ENCODE data around the gene NSUN6.
A peak's percentile ranks its signal among the peaks of the same experiment; 100 is the strongest.

The NSUN6 gene, protein sequence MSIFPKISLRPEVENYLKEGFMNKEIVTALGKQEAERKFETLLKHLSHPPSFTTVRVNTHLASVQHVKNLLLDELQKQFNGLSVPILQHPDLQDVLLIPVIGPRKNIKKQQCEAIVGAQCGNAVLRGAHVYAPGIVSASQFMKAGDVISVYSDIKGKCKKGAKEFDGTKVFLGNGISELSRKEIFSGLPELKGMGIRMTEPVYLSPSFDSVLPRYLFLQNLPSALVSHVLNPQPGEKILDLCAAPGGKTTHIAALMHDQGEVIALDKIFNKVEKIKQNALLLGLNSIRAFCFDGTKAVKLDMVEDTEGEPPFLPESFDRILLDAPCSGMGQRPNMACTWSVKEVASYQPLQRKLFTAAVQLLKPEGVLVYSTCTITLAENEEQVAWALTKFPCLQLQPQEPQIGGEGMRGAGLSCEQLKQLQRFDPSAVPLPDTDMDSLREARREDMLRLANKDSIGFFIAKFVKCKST

DNA sequence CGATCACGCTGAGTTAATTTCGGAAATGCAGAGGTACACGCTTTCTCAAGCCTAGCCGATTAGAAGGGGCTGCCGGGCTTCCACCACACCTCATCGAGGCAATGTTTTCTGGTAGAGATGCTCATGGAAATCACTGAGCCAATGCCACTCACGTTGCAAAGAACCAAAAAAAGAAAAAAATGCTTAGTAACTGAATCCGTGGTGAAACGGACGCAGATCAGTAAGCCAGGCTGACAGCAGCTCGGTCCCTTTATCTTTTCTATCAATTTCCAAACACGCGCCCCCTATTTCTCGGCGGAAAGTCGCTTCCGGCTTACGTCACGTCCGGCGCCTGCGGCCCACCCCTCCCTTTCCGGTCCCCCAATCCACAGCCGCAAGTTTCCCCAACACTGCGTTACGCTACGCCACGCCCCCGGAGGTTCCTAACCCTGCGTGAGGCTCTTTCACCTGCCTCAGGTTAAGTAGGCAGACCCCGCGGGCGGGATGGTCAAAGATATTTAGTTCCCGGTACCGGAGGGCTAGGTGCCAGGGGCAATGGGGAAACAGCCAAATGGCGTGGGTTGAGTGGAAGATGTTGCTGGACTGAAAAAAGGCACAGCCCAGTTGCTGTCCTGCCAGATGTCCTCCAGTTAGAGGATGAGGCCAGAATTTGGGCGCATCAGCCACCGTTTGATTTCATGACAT lies at the start of gene NSUN6:
TSS of gene NSUN6 (minus strand) at position 264 of the 684 bp plus-strand sequence. CDS start 384 bp downstream, outside the sequence.
- DNase-seq, result peak; percentile 82

DNA sequence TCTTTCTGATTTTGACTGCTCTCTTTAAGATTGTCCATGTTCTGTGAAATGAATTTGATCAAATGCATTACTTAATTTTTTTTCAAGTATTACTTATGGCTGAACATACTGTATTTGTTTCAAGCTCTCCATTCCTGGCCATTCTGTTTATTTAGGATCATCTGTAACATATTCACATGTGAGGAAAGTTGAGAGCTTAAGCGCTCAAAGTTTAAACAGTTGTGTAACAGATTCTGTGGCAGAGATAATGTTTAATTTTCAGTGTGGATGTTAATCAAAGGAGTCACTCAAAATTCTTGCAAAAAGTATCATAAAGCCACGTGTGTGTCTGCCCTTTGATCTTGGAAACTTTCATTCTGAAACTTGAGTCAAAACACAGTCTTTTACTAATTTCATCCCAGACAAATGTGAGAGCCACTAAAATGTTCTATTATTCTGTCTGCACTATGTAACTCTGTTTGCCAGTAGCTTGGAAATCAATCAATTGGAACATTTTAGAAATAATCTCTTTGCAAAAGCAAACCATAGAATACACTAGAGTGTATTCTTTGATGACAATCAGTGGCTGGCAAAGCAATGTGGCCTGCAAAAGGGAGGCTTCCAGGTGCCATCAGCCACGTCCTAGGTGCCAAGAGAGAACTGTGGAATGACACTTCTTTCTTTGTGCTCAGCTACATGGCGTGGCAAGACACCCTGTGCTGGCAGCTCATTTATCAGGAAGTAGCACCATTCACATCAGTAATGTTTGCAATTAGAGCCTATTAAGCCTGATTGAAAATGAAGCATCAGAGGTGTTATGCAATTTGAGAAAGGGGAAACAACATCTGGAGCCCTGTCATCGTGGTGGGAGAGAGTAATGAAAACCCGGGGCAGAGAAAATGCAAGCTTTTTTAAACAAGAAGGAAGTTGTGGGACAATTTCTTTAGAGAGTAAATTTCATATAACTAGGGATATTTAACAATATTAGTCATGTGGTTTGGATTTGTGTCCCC lies 48.8 kb upstream of the NSUN6 start:
- no peak for DNase-seq

DNA sequence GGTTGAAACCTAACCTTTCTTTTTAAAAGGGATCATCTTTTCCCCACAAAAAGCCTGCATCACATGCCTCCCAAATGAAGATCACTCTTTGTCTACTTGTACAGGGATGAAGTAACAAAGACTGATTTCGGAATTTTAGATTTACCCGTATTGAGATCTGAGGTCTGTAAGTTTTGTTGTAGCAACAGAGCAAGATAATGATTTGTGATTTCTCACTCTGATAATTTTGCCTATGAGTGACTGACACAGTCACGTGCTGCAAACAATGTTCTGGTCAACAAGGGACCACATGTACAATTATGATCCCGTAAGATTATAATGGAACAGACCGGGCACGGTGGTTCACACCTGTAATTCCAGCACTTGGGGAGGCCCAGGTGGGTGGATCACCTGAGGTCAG lies 39.2 kb upstream of the NSUN6 start:
- no peak for DNase-seq

DNA sequence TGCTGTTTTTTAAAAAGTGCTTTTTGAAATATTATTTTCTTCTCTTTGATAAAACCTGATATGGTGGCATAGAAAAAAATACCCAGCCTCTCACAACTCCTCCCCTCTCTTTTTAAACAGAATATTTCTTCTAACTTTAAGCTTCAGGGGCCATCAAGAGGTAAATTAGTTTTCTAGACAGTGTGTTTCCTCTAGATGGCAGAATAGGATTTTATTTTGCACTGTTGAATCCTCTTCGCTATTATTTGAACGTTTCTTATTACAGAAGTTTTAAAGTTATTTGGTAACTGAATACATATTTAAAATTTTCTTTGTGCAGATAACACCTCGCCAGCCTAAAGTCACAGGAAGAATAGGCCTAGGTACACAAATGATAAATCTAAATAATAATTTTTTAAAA lies 38.1 kb upstream of the NSUN6 start:
- DNase-seq, result no peak

DNA sequence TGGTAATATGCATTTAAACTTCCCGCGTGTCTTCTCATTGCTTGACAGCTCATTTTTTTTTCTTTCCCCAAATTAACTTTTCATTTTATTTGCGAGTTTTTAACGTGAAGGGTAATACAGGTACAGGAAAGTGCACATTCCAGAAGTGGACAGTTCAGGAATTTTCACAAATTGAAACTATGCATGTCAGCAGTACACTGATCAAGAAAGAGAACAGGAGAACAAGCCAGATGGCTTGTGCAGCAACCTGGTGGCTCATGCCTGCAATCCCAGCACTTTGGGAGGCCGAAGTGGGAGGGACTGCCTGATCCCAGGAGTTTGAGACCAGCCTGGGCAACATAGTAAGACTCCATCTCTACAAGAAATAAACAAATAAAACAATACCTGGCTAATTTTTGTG lies 36.3 kb upstream of the NSUN6 start:
- DNase-seq, result no peak

DNA sequence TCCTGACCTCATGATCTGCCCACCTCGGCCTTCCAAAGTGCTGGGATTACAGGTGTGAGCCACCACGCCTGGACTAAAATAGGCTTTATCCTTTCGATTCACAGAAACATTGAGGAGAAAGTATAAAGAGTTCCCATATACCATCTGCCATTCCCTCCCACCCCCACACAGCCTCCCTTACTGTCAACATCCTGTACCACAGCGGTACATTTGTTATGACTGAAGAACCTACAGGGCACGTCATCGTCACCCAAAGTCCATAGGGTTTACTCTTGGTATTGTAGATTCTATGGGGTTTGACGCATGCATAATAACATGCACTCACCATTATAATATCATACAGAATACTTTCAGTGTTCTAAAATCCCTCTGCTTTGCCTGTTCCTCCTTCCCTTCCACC lies 35.8 kb upstream of the NSUN6 start:
- DNase-seq, result no peak

DNA sequence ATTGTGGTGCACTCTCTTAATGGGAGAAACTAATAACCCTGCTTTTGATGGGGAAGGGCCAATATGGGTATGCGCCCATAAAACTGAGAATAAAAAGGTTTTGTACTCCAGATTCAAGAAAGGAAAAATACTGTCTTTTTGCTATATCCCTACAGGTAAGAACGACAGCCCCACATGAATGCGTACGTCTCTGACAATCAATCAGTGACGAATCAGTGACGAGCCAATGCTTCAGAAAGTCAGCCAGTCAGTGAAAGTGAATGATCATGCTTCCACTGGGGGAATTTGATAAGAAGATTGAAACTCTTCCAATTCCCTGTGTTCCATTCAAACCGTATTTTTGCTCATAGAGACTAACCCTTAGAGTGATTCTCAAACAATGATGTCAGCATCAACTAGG lies 34.2 kb upstream of the NSUN6 start:
- DNase-seq, result no peak

DNA sequence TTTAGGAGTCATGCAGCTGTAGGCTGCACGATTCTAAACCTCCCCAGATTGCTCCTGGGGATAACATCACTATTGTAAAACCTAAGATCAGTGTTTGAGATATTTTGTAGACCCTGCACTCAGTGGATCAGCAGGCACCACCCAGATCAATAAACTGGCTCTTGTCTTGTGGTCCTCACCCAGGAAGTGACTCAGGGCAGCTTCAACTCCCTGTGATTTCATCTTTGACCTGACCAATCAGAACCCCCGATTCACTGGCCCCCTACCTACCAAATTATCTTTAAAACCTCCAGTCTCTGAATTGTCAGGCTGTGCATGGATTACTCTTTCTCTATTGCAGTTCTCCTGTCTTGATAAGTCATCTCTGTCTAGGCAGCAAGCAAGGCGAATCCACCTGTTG lies 33.6 kb upstream of the NSUN6 start:
- no peak for DNase-seq

DNA sequence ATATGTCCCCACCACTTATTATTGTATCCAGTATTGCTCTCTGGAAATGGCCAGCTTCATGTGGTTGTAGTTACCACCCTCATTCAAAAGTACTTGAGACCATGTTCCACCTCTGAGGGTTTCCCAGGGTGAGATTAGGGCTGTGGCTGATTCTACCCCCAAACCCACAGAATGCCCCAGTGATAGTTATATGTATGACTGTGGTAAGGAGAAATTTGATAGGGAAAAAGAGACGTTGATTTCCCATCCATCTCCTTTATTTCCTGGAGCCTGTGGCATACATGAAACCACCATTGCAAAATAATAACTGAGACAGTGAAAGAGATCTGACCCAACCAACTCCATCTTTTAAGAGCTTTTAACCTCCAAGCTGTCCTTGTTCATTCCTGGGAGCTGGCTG lies 33.0 kb upstream of the NSUN6 start:
- no peak for DNase-seq

DNA sequence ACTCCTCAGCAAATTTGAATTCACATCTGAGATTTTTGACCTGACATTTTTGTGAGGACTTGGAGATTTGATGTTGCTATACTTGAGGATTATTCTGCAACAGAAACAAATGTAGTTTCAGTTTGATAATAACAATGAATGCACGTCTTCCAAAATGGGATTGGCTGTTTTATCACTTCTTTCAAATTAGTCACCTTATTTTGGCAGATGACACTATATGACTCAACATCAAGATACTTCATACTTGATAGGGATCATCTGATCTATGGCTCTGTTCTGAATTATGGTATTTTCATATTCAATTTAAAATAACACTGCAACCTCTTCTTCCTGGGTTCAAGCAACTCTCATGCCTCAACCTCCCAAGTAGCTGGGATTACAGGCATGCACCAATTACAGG lies 32.0 kb upstream of the NSUN6 start:
- no peak for DNase-seq

DNA sequence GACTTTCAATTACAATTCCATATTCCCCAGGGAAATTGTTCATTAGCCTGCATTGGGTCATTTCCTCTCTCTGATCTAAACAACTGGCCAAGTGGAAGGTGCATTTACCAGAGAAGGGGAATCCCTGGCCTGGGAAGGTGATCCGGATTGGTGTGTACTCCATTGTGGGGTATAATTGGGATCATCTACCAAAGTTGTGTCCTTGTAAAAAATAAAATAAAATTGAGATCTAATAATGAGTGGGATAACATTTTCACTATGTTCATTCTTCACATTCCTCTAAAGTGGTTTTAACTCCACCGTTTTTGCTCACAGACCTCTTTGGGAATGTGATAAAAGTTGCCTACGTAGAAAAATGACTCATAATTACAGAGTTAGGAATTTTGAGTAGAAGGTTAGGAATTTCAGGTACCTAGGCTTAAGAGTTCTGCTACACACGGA lies 30.6 kb upstream of the NSUN6 start:
- DNase-seq, result no peak

DNA sequence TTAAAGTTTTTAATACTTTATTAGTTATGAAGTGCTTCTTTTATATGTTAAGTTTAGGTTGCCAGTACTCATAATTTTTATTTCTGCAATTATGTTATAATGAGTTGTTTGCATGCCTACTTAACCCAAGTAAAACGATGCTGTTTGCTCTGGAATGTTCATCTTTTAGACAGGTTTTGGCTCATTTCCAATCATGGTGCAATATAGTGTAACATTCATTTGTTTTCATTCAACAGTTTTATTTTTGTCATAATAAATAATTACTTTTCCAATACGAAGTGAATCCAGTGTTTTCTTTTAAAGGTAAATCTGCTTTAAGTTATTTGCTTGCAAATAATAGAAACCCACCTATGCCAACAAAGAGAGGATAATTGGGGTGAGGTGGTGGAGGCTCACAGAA lies 30.0 kb upstream of the NSUN6 start:
- DNase-seq, result no peak

DNA sequence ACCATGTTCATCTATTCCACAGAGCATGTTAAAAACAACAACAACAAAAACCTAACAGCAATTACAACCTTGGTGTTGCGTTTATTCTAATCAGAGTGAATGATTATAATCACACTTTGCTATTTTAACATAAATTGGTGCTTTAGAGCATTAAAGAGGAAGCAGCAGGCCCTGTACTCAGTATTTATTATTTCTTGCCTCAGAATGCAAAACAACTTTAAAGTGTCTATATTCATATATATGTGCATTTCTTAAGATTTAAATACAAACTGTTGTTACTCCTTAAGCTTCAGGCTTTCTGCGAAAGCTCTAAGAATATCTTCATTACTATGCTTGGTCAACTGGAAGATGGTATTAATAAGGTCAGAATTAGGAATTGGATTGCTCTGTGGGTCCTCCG lies 29.4 kb upstream of the NSUN6 start:
- DNase-seq, result no peak

DNA sequence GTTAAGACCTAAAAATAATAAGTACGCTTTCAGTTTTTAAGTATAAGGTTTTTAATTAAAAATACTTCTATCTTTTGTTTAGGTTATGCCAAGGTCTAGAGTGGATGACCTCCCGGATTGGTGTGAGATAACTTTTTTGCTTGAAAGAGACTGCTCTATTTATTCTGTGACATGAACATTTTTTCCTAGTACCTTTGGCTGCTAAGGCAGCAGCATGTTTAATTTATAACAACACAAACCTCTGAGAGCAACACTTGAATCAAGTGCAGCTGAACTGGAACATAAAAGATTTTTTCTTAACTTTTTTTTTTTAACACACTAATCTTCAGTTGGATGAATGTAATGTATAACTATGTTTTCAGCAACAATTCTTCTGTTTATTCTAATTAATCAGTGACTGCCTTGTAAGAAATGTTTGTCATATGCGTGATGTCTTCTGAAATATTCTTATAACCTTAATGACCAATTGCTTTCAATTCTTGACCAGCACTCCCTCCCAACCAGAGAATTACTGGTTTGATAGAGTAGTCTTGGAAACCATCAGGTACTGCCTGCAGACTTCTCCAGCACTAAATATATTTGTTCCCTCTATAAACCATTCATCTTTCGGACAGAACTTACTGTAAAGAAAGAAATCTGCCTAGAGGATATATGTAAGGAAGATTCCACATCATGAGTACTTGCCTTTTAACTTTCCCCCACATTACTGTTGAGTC lies 23.9 kb upstream of the NSUN6 start:
- DNase-seq, result no peak

DNA sequence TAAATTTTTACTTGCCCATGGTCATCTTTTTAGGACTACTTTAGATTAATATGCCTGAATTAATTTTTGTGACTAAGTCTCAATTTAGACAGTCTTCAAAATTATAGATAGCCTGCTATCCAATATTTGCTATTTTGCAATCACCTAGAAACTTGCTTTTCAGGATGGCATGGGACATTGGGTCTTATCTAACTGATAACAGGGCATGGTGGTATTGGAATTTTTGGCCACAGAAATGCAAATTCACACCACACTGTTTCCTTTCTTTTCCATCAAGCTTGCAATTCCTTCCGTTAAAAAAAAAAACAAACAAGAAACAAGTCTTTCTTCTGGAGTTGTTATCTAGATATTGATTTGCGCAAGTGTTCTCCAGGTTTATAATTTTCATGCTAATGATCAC lies 16.6 kb upstream of the NSUN6 start:
- DNase-seq, result no peak

DNA sequence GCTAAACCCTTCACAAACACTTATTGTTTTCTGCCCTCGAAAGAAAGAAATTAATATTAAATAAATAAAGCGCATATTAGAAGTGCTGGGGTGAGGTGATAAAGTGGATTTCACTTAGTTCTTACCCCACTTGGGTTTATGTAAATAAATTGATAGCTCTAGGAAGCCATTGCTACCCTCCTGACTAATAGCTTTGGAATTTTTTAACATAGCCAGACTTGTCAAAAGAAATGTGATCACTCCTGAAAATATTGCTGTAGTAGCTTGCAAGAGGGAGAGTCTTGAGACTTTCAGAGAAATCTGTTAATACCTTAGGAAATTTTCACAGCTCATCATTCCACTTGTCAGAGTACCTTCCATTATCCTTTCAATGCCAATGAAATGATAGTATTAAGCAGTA lies 15.4 kb upstream of the NSUN6 start:
- DNase-seq, result no peak

DNA sequence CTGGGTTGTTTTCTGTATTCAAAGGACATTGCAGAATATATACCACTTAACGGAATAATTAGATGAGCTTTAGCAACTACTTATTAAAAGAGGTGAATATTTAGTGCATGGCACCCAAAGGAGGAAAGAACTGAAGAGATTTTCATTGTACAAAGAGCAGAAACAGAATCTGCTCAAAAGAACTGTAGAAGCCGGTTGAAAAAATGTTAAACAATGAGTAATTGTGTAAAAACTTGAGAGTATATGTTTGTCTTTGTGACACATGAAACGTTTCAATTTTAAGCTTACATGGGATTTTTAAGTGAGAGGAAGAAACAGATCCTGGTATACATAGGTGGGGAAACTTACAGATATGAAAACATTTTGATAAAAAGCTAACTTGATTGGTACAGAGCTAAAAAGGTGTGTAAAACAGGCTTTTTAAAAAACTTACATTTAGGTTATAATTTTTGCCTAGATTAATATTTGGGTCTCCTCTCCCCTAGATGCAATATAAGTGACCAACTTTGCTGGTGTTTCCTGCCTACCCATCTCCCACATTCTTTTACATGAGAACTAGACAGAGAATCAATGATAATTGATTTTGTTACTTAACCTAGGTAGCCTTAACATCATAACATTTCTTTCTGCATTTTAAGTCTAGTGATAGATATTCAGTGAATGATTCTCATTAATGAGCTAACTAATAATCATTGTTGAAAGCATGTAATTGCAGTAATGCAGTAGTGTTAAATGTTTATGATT lies 14.6 kb upstream of the NSUN6 start:
- no peak for DNase-seq

DNA sequence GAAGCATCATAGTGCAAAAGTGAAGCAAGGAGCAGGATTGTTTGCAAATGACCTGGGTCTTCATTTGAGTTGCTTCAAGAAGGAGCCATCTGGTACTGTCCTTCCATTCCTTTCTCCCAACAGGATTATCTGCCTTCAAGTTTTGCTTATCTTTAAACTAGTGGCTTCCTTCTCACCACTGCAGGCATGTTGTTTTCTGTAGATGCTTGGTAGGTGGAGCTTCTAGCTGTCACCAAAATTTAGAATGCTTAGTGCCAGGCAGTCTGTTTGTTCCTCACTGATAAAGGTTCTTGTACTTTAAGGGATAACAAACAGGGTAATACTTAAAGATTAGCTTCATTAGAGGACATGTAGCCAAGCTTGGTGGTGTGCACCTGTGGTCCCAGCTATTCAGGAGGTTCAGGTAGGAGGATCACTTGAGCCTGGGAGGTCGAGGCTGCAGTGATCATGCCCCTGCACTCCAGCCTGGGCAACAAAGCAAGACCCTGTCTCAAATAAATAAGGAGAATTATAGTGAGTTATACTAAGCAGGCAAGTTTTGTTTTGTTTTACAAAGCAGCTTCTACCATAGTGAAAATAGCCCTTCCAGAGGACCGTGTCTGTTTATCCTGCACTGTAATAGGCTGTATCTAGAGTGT lies 13.6 kb upstream of the NSUN6 start:
- no peak for DNase-seq

DNA sequence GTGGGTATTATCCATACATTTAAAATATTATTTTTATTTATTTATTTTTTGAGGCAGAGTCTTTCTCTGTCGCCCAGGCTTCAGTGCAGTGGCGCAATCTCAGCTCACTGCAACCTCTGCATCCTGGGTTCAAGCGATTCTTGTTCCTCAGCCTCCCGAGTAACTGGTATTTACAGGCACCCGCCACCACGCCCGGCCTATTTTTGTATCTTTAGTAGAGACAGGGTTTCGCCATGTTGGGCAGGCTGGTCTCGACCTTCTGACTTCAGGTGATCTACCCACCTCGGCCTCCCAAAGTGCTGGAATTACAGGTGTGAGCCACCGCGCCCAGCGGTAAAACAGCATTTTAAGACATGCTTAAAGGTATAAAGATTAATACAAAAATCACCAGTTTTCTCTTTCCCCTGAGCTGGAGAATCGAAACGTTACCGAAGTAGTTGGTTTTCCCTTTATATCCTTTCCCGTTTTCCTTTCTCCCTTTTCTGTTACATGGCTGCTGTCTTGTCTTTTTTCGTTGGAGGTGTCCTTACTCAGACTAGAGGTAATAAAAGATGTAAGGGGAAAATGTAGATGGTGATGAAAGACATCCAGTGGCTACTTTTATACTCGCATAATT lies 9.5 kb upstream of the NSUN6 start:
- no peak for DNase-seq

DNA sequence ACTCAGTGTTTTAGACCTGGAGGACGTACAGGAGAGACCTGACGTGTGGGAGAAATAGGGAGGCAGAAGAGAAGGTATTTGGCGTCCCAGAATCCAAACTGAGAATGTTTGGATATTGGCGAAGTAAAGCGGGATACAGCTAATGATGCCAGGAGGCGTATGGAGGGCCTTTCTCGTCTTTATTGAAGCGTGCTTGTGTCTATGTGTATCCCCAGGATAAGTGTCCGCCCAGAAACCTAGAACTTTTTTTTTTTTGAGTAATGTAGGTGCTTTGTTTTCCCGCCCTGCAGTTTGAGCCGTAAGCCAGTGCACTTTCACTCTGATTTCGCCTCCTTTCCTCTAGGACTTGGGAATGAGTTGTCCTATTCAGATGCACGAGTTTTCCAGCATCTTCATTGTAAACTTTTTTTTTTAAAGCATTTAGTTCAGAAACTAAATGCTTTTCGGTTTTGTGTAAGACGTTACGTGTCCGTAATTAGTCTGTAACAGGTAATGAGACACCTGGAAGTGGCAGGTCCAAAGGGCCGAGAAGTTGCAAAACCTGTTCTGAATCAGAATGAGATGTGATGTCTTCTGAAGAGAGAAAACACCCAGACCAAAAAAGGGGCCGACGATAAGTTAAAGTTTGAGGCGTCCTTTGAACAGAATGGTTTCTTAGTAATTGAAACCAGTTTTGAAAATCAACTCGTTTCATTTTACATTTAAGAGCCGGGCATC lies 8.6 kb upstream of the NSUN6 start:
- DNase-seq, result peak; percentile 45
